GM19468 (cell line): Measurements from ENCODE around the gene SHTN1.

Source experiments
- ATAC-seq: cut with Tn5 transposase; IDR thresholded peaks from one replicate; pipeline ENCODE4 v1.9.1; 2021; ENCODE audit warnings: mild to moderate bottlenecking, moderate library complexity, moderate number of reproducible peaks; ENCODE audit not compliant: unreplicated experiment; ENCODE audit errors: extremely low read depth

The SHTN1 gene

DNA sequence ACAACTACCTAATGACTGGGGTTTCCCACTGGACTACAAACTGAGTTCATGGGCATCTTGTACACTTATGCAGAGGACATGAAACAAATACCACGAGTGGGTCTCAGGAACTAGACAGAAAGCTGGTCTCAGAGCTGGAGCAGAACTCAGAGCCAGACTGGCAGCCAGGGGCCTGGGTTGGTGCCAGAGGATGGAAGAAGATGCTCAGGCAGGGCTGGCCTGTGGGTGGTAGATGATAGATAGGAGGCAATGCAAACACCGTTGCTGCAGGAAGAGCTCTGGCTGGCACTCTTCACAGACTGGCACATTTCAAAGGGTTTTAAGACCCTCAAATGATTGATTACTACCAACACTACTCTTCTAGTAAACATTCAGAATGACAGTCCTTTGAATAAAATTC is 126.9 kb downstream of the SHTN1 start:
- no peak for ATAC-seq

DNA sequence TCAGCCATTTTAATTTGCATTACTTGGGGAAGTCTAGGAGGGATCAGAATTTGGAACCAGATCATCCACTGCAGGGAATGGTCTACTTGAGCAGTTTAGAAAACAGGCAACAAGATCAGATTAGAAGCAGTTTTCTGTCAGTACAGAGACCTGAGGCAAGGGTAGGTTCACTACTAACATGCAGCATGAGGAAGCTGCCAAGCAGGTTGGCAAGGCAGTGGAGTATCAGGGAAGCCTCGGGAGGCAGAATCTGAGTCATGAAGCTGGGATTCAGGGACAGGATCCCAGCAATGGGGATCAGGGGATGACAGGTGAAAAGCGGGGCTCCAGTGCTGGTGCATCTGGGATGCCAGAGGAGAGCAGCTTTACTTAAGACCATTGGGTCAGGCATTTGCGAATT is 127.6 kb downstream of the SHTN1 start:
- ATAC-seq, result no peak

- ATAC-seq, result no peak
Observed at GRCh38 chr10:116875897-116876296, 129.1 kb downstream of the SHTN1 start.

GRCh38 chr10:116873134-116873533 is 131.9 kb downstream of the SHTN1 start:
- no peak for ATAC-seq

GRCh38 chr10:116870949-116871348 is 134.0 kb downstream of the SHTN1 start:
- no peak for ATAC-seq

DNA sequence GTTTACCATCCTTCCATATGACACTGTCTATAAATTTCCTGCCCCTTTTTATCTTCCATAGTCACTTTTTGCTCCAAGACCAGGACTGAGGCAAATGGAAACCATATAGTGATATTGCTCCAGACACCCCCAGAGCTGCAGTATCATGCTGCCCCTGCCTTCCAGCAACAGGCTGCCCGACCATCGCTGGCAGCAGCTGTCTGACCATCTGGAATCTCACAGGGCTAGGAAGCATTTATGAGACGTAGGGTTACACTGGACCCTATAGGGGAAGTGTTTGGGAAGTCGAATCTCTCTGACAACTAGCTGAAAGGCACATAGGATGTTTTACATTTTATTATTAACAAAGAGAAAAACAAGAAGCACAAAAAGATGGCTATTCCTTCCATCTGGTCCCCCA is 136.3 kb downstream of the SHTN1 start:
- no peak for ATAC-seq

DNA sequence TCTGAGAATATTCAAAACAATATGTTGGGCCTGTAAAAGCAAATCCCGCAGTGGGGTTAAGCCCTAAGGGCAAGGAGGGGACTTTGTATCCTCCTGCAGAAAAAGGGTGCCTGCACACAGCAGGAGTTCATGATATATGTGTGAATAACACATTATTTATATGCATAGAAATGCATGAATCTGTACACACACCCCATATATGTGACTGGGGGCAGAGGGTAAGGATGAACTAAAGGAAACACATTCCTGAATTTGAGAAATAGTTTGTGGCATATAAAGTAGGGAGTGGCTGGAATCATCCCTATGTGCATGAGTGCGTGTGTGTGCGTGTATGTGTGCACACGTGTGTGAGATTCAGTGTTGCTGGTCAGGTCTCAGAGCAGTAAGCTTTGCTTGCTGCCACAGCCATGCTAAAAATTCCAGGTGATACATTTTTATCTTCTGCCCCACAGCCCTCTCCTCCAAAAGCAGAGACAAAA is 136.8 kb downstream of the SHTN1 start:
- ATAC-seq, result no peak

GRCh38 chr10:116866987-116867595 is 137.9 kb downstream of the SHTN1 start:
- ATAC-seq, result no peak

DNA sequence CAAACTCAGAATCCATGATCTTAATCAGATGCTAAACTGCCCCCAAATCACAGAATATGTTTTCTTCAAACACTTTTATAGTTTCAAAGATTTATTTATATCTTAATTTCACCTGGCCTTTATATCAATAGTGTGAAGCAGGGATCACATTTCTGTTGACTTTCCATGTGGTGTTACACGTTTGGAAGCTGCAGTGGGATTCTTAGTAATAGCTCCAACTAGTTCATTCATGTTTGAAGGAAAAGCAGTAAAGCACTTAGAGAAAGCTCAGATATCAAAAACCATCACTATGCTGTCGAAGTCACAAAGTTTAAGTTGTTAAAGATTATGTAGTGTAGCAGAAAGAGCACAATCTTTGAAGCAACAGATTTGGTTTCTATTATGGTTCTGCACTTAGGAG is 138.9 kb downstream of the SHTN1 start:
- no peak for ATAC-seq

DNA sequence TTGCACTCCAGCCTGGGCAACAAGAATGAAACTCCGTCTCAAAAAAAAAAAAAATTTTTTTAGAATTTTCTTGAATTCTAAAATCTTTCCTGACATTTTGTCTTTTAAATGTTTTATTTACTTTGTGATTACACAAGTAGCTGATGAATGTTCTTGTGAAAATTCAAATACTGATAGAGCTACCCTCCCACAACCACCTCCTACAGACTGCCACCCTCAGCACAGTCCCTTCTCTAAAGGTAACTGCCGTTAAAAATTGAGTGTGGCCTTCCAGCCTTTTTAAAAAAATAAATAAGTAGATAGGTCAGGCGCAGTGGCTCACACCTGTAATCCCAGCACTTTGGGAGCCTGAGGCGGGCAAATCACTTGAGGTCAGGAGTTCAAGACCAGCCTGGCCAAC is 140.6 kb downstream of the SHTN1 start:
- ATAC-seq, result no peak

GRCh38 chr10:116861796-116862195 is 143.2 kb downstream of the SHTN1 start:
- no peak for ATAC-seq

- no peak for ATAC-seq
Observed at GRCh38 chr10:116857156-116857555, 147.8 kb downstream of the SHTN1 start.

DNA sequence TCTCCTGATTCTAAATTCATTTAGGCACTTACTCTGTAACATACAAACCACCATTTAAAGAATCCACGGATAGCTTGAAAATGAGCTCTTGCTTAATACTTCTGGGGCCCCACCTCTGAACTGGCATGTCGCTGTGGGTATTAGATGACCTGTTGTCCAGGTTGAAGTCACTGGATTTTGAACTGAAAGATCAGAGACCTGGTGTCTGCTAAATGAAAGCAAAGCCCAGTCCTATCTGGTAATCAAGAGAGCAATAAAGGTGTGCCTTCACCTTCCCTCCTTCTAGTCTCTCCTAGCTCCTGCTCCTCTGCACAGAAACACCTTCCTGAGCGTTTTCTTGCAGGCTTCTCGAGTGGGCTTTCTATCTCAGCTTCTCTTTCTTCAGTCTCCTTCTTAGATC is 151.3 kb downstream of the SHTN1 start:
- ATAC-seq, result no peak

DNA sequence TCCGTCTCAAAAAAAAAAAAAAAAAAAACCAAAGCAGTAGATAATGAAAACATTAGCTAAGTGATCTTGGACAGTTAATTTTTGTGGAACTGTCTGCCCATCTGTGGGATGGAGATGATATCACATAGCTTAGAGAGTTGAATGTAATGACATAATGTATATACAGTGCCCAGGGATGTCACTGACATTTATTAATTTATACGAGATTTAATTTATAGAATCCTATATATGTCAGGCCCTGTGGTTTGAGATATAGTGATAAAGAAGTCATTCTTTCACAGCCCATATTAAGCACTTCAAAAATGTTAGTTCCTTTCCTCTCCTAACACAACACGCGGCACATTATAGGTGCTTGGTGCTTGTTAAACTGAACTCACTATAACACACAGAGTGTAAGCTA is 151.7 kb downstream of the SHTN1 start:
- ATAC-seq, result no peak

DNA sequence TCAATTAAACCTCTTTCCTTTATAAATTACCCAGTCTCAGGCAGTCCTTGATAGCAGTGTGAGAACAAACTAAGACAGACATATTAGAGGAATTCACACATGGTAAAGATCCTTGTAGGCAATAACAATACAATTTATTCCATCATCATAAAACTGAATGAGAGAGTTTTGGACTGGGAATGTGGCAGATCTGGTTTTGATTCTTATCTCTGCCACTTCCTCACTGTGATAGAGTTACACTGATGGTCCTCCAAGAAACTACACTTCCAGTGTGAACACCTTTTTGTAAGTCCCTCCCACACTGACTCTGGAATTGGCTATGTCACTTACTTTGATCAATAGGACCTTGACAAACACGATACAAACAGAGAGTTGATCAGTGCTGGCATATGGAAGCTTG is 152.7 kb downstream of the SHTN1 start:
- ATAC-seq, result no peak

- no peak for ATAC-seq
Observed at GRCh38 chr10:116850058-116850611, 154.9 kb downstream of the SHTN1 start.

- ATAC-seq, result peak; percentile 24
Observed at GRCh38 chr10:116849248-116850057, 155.5 kb downstream of the SHTN1 start, which contains the start of gene ENO4. Gene ENO4, plus strand, starts transcription at chr10:116849499. Its CDS starts 68 bp downstream, at chr10:116849567.

DNA sequence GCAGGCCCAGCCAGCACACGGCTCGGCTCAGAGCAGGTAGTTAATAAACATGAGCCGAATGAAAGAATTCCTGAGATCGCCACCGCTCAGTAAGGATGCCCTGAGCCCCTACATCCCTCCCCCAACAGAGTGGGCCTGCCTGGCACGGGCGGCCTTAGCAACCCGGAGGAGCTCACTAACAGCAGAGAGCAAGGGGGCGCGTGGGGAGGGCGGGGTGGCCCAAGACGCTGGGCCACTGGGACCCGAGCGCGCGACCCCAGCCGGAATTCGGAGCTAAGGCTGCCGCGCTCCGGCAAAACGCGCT is 156.1 kb downstream of the SHTN1 start:
- no peak for ATAC-seq

DNA sequence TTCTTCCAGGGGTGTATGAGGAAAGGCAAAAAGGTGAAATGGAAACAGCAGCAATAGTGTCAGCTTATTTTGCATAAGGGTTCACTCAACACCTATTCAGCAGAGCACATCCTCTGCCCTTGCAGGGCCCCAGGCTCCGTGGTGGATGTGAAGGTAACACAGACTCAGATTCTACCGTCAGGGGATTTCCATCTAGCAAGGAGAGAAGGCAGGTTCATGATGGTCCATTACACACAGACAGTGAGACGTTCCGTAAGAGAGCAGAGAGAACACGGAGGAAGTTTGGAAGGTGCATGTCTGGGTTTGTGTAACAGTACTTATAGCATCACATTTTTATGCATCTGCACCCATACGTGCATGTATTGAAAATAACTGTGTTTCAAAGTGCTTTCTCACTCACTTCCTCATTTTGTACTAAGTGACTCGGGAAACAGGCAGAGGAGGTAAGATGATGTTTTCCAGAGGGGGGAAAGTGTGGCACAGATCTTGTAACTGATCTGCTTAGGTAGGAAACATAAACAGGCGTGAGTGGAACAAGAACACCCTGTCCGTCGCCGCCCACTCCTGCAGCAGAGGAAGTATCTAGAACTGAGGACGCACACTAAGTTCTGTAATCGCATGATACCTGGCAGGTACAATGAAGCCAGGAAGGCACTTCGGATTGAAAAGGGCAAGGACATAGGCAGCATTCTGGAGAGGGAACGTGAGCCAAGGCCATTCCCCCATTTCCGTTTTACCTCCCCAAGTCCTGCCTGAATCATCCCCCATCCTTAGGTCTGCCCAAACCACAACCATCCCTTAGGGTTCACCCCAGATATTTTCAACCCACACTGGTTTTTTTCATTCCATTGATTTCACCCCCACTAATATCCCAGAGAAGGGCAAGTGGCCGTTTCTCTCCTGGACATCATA is 156.7 kb downstream of the SHTN1 start:
- ATAC-seq, result peak; percentile 86

DNA sequence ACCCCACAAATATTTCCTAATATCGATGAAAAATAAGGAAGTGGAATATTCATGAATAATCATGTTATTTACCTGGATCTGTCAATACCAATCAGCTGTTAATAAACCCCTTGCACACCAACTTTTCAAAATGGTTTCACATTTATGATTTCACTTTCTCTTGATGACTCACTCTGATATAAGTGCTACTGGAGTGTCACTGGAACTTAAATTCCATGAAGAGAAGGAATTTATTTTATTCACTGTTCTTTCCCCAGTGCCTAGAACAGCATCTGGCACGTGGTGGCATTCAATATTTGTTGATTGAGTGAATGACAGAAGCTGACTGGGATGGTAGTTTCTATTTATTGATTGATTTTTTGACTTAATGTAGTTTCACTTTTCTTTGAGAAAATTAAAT is 159.2 kb downstream of the SHTN1 start:
- no peak for ATAC-seq
